Activated CD8-positive, alpha-beta T cell treated with anti-CD3 and anti-CD28 coated beads, Interleukin-2, amount 10 ng/mL, durations not matched to agents 7 days and 5 days (primary cell): ENCODE results near the gene CMPK1. TPM values are rescaled to one million over a fixed set of nuclear protein-coding genes. Genes with fewer than 3 reads are reported as not detected.
A peak's percentile ranks its signal among the peaks of the same experiment; 100 is the strongest.

Source experiments
- ATAC-seq: fragments of 150-1000 bp; cut with Tn5 transposase; one replicate; pipeline ENCODE4 v1.10.0; 2021; ENCODE audit warnings: moderate library complexity
- CTCF ChIA-PET: fragments of 350-600 bp; sonication (Branson Sonifier 250); formaldehyde crosslinking; loops from one replicate; lab custom pipeline; 2021; ENCODE audit warnings: antibody characterized with exemption; lab: Charles Lee
- POLR2A ChIA-PET: fragments of 350-600 bp; sonication (Branson Sonifier 250); formaldehyde crosslinking; loops from one replicate; lab custom pipeline; 2021; ENCODE audit warnings: antibody characterized with exemption; lab: Charles Lee
- DNase-seq: peaks from one replicate; pipeline ENCODE4 v3.0.0-alpha.2; 2020
- H3K27ac Mint-ChIP-seq: one replicate; pipeline ENCODE4 v1.8.0; 2021; ENCODE audit warnings: mild to moderate bottlenecking, mixed read lengths
- H3K27me3 Mint-ChIP-seq: one replicate; pipeline ENCODE4 v1.8.0; 2021; ENCODE audit warnings: low read depth, mixed read lengths
- H3K36me3 Mint-ChIP-seq: one replicate; pipeline ENCODE4 v1.8.0; 2021; ENCODE audit warnings: low read depth, mixed read lengths
- H3K4me1 Mint-ChIP-seq: one replicate; pipeline ENCODE4 v1.8.0; 2021; ENCODE audit warnings: low read depth, mixed read lengths
- H3K4me3 Mint-ChIP-seq: one replicate; pipeline ENCODE4 v1.8.0; 2021; ENCODE audit warnings: mild to moderate bottlenecking, mixed read lengths
- H3K9me3 Mint-ChIP-seq: one replicate; pipeline ENCODE4 v1.8.0; 2022; ENCODE audit warnings: mixed read lengths; ENCODE audit not compliant: insufficient read depth
- total RNA-seq, 2 experiments: library from RNA; stranded (reverse); gene quantifications; one replicate each; pipeline ENCODE4 v1.2.3, GENCODE V29; 2021

The CMPK1 gene
- total RNA-seq, 2 experiments from 2014 or later, result 95.3 to 98.8 TPM

DNA sequence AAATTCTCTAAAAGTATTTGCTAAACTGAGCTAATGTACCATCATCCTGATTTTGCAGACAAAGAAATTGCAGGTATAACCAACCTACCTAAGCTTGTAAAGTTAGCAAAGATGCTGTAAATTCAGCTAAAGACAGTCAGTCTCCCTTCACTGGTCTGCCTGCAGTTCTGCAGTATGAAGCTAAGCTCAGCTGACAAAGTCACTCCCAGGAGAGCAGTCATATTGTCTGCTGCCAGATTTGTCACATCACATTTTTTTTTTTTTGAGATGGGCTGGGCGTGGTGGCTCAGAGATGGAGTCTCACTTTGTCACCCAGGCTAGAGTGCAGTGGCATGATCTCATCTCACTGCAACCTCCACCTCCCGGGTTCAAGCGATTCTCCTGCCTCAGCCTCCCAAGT is 8.9 kb upstream of the CMPK1 start:
- no peaks in the 10 kb centered on the region for H3K27me3 Mint-ChIP-seq
- POLR2A ChIA-PET, result interaction anchor here (0.7 to 2.6 kb wide), 3 partner anchors 9 to 17 kb away, joined by 4 to 11 read pairs (median 6); partner anchors contain the start of genes CMPK1 and STIL
- H3K27ac Mint-ChIP-seq, result no peak overlapping the region

DNA sequence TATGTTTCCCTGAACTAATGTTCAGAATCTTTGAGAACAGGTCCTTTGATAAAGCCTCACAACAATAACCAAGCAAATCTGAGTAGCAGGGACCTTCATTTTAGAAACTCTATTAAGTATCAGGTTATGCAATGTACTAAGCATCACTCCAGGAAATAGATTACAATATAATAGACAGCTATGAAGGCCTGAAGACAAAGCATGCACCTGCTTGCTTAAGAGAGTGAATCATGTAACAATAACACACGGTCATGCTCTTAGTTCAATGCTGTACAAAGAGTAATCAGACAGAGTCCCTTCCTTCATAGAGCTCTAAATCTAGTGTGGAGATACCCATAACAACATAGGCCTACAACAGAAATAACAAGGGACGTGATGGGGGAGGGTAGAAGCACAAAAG is 8.1 kb upstream of the CMPK1 start:
- no peaks in the 10 kb centered on the region for H3K36me3 Mint-ChIP-seq
- POLR2A ChIA-PET, result interaction anchor here (1.5 to 2.6 kb wide), 2 partner anchors 8 to 12 kb away, joined by 6 to 11 read pairs; partner anchors contain the start of genes CMPK1 and STIL
- no peak for ATAC-seq
- H3K27me3 Mint-ChIP-seq, result no peaks in the 10 kb centered on the region
- H3K4me3 Mint-ChIP-seq, result no peak overlapping the region
- no peaks in the 10 kb centered on the region for H3K9me3 Mint-ChIP-seq
- H3K27ac Mint-ChIP-seq, result no peak overlapping the region
- no peaks in the 10 kb centered on the region for H3K4me1 Mint-ChIP-seq
- no peak for DNase-seq
- CTCF ChIA-PET, result interaction anchor here (1.0 to 2.6 kb wide), 4 partner anchors 8 to 63 kb away, joined by 3 to 12 read pairs (median 3); partner anchors contain the start of genes CMPK1 and STIL

More for the DNA sequence above, 8.9 kb upstream of the CMPK1 start:
- CTCF ChIA-PET, result interaction anchor here (1.0 to 3.5 kb wide), 5 partner anchors 8 to 401 kb away, joined by 3 to 13 read pairs (median 4); partner anchors contain the start of genes CMPK1 and STIL
- Mint-ChIP-seq H3K4me1 (no peaks in the 10 kb centered on the region), H3K4me3 (no peak overlapping the region), H3K36me3 (no peaks in the 10 kb centered on the region), H3K9me3 (no peaks in the 10 kb centered on the region)
- DNase-seq (no peak), ATAC-seq (no peak)

DNA sequence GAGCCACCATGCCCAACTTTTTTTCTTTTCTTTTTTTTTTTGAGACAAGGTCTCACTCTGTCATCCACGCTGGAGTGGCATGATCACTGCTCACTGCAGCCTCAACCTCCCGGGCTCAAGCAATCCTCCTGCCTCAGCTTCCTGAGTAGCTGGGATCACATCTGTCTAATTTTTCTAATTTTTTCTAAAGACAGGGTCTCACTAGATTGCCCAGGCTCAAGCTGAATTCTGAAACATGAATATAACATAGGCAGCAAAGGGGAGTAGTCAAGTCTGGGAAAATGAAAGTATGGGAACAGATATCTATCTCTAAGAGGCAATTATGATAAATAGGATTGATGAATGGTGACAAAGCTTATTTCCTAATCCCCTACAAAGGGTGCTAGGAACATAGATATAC is 7.3 kb upstream of the CMPK1 start:
- H3K36me3 Mint-ChIP-seq, result no peaks in the 10 kb centered on the region
- H3K27ac Mint-ChIP-seq, result no peak overlapping the region
- ChIA-PET POLR2A (no interaction called here), CTCF (interaction anchor here (1.6 kb wide), 1 partner anchor 64 kb away, joined by 3 read pairs; no protein-coding TSS in a partner anchor)
- no peaks in the 10 kb centered on the region for H3K9me3 Mint-ChIP-seq
- no peak for DNase-seq
- H3K27me3 Mint-ChIP-seq, result no peaks in the 10 kb centered on the region
- no peaks in the 10 kb centered on the region for H3K4me1 Mint-ChIP-seq
- H3K4me3 Mint-ChIP-seq, result no peak overlapping the region
- ATAC-seq, result no peak

DNA sequence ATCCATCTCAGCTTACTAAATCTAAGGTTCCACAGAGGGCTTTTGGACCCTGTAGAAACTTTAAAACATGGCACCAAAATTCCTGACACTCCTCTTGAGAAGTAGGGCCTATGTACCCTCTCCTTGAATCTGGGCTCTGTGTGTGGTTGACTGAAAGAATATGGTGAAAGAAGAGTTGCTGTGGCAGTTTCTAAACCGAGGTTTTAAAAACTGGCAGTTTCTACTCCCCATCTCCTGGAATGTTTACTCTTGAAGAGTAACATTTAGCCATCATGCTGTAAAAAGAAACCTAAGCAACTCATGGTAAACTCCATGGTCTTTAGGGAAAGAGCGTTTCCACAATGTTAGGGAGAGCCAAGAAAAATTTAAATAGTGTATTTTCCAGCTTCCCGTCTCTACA is 4.6 kb upstream of the CMPK1 start:
- H3K4me1 Mint-ChIP-seq, result no peaks in the 10 kb centered on the region
- ATAC-seq, result no peak
- no peaks in the 10 kb centered on the region for H3K27me3 Mint-ChIP-seq
- no peak overlapping the region for H3K4me3 Mint-ChIP-seq
- no peaks in the 10 kb centered on the region for H3K36me3 Mint-ChIP-seq
- no peaks in the 10 kb centered on the region for H3K9me3 Mint-ChIP-seq
- CTCF ChIA-PET, result no interaction called here
- H3K27ac Mint-ChIP-seq, result no peak overlapping the region
- POLR2A ChIA-PET, result interaction anchor here (1.0 kb wide), 1 partner anchor 15 kb away, joined by 3 read pairs; the partner anchor contains the start of gene STIL
- DNase-seq, result no peak

DNA sequence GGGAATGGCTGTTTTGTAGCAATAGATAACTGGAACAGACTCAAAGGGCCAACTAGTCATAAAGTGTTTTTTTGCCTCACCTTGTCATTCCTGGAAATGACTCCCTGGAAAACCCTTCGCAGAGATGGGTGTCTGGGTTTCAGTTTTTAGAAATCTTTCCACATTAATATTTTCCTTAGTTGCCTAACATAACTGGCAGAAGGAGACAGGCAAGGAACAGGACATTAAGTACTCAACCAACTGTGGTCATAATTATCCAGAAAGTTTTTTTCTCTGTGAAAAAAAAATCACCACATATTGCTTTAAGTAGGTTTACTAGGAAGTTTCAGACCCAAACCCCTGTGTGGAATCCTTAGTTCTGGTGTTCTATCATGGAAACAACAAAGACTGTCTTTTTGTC is 3.4 kb upstream of the CMPK1 start:
- ChIA-PET POLR2A (interaction anchor here (0.6 kb wide), 1 partner anchor 9 kb away, joined by 3 read pairs; no protein-coding TSS in a partner anchor), CTCF (interaction anchor here (0.7 to 1.0 kb wide), 3 partner anchors 9 to 138 kb away, joined by 3 to 4 read pairs (median 3); no protein-coding TSS in a partner anchor)
- H3K36me3 Mint-ChIP-seq, result peaks cover 2% of the 10 kb centered on the region
- no peaks in the 10 kb centered on the region for H3K9me3 Mint-ChIP-seq
- no peak overlapping the region for H3K4me3 Mint-ChIP-seq
- H3K27me3 Mint-ChIP-seq, result no peaks in the 10 kb centered on the region
- H3K27ac Mint-ChIP-seq, result no peak overlapping the region
- ATAC-seq (no peak), DNase-seq (no peak)
- H3K4me1 Mint-ChIP-seq, result peaks cover 6% of the 10 kb centered on the region

DNA sequence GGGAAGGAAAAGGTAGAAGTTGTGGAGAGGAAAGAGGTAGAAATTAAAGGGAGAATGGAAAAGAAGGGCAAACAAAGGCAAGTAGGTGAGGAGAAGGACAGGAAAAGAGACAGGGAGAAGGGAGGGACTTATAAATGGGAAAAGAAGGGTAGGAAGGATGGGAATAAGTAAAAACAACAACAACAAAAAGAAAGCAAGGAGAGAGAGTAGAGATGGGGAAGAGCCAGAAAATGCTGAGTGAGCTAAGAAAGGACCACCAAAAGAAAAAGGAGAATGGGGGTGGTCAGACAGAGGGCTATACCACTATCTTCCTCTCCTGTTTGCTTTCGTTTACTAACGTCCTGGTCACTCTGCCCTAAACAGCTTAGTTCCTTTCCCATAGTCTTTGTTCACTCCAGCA is 1.7 kb upstream of the CMPK1 start:
- ChIA-PET POLR2A (interaction anchor here (0.6 kb wide), 1 partner anchor 750 kb away, joined by 3 read pairs; no protein-coding TSS in a partner anchor), CTCF (interaction anchor here (0.7 to 0.9 kb wide), 2 partner anchors 14 to 105 kb away, joined by 3 read pairs; no protein-coding TSS in a partner anchor)
- Mint-ChIP-seq H3K27ac (no peak overlapping the region), H3K36me3 (peaks cover 2% of the 10 kb centered on the region), H3K9me3 (no peaks in the 10 kb centered on the region), H3K4me3 (no peak overlapping the region), H3K27me3 (no peaks in the 10 kb centered on the region), H3K4me1 (peaks cover 12% of the 10 kb centered on the region)
- DNase-seq, result no peak
- no peak for ATAC-seq

DNA sequence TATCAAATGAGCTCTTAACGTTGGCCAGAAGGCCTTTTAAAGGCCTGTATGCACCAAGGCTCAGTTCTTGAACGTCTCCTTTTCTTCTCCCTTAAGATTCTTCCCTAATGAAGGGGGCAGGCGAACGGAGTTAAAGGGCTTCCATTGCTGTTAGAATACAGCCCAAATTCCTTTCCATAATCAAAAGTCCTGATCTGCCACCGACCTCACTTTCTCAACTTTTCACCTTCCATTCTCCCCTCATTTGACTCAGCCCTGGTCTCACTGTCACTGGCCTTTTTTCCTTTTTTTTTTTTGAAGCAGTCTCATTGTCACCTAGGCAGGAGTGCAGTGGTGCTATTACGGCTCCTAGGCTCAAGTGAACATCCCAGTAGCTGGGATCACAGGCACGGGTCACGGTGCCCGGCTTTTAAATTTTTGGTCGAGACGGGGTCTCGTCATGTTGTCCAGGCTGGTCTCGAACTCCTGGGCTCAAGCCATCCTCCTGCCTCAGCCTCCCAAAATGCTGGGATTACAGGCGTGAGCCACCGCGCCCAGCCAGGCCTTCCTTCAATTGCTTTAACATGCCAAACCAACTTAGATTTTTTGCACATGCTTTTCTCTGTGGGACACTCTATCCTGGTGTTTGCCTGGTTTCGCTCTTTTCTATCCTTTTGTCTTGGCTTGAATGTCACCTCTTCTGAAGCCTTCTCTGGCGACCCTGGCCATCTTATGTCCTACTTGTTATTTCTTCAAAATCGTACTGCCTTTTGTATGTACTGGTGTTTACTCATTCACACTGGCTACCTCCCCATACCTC is 612 bp upstream of the CMPK1 start:
- CTCF ChIA-PET, result interaction anchor here (0.7 to 3.0 kb wide), 11 partner anchors 8 to 377 kb away, joined by 3 to 13 read pairs (median 4); partner anchors contain the start of genes FOXD2 and STIL
- no peak overlapping the region for H3K4me3 Mint-ChIP-seq
- H3K36me3 Mint-ChIP-seq, result peaks cover 2% of the 10 kb centered on the region
- H3K27me3 Mint-ChIP-seq, result no peaks in the 10 kb centered on the region
- H3K27ac Mint-ChIP-seq, result no peak overlapping the region
- no peaks in the 10 kb centered on the region for H3K9me3 Mint-ChIP-seq
- ATAC-seq (no peak), DNase-seq (no peak)
- POLR2A ChIA-PET, result interaction anchor here (0.8 to 2.9 kb wide), 5 partner anchors 9 to 154 kb away, joined by 3 to 31 read pairs (median 11); partner anchors contain the start of gene STIL
- H3K4me1 Mint-ChIP-seq, result peaks cover 12% of the 10 kb centered on the region

DNA sequence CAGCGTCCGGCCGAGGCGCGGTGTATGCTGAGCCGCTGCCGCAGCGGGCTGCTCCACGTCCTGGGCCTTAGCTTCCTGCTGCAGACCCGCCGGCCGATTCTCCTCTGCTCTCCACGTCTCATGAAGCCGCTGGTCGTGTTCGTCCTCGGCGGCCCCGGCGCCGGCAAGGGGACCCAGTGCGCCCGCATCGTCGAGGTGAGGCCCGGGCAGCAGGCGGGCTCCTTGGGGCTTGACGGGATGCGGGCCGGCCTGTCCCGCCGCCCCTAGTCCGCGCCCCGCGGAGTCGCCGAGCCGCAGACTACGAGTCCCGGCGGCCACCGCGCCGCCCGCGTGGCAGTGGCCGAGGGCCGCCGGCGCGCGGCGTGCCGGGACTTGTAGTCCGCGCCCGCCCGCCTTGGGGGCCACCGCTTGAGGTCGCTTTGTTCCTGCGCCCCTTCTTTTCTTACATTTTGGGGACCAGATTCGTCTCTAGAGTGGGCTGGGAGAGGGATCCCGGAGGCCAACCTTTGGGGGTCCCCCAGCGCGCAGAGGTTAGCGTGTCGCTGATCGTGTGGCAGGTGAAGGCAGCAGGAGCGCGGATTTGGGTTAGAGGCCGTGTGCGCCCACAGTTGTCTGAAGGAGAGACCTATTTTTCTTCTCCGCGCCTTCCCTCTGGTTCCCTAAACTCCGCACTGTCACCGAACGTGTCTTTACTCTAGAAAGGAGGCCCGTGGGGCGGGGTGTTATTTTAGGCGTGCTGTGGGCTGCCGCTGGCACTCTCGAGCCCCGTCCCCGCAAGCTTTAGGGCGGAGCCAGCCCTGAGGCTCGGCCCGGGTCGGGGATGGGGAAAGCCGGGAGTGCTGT is 553 bp downstream of the CMPK1 start:
- Mint-ChIP-seq H3K4me3 (peak overlapping the region; percentile 92), H3K27me3 (no peaks in the 10 kb centered on the region), H3K36me3 (peaks cover 6% of the 10 kb centered on the region), H3K27ac (peak overlapping the region; percentile 91), H3K4me1 (peaks cover 15% of the 10 kb centered on the region), H3K9me3 (no peaks in the 10 kb centered on the region)
- peak; percentile 89 for ATAC-seq
- CTCF ChIA-PET, result interaction anchor here (0.7 to 3.0 kb wide), 11 partner anchors 9 to 376 kb away, joined by 3 to 13 read pairs (median 4); partner anchors contain the start of genes FOXD2 and STIL
- POLR2A ChIA-PET, result interaction anchor here (0.8 to 2.9 kb wide), 5 partner anchors 10 to 155 kb away, joined by 3 to 31 read pairs (median 11); partner anchors contain the start of gene STIL
- peak; percentile 78 for DNase-seq

DNA sequence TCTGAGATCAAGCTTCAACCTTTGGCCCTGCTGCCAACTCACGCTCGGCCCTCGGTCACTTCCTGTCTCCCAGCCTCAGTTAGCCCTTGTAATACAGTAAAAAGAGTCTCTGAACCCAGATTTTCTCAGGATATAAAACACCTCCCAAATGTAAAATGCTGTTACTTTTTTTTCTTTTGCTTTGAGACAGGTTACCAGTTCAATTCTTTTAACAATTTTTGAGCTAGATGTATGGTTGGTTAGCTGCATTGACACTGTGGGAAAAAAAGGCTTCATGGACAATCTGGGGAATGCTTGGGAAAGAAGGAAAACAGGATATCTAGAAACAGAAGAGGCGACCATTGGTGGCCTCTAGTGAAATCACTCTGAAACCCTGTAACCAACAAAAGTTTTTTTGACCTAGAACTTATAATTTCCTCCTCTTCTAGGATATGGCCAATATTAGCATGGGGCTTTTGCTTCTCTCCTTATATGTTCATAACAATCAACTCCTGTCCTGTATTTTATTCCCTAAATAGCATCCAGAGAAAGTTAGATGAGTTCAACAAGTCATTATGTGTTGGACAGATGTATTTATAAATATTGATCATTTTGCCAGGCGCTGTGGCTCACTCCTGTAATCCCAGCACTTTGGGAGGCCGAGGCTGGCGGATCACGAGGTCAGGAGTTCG is 1.3 kb downstream of the CMPK1 start:
- POLR2A ChIA-PET, result interaction anchor here (1.9 to 2.9 kb wide), 2 partner anchors 17 to 20 kb away, joined by 16 to 31 read pairs; partner anchors contain the start of gene STIL
- Mint-ChIP-seq H3K27me3 (no peaks in the 10 kb centered on the region), H3K9me3 (no peaks in the 10 kb centered on the region), H3K36me3 (peaks cover 9% of the 10 kb centered on the region), H3K4me1 (peaks cover 18% of the 10 kb centered on the region), H3K27ac (peak overlapping the region; percentile 91), H3K4me3 (peak overlapping the region; percentile 92)
- CTCF ChIA-PET, result interaction anchor here (0.7 to 3.0 kb wide), 5 partner anchors 12 to 103 kb away, joined by 3 to 13 read pairs (median 8); partner anchors contain the start of gene FOXD2
- no peak for ATAC-seq
- no peak for DNase-seq

DNA sequence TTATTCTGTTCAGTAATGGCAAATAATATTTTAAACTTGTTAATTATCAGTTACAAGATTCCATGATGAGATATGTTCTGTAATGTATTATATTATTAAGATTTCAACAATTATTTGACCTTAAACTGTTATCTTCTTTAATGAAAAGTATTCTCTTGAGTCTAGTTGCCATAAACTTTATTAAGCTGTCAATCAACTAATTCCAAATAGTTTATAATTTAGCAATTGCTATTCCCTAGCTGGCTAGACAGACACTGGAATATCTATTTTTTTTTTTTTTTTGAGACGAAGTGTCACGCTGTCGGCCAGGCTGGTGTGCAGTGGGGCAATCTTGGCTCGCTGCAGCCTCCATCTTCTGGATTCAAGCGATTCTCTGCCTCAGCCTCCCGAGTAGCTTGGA is 3.8 kb downstream of the CMPK1 start:
- ChIA-PET CTCF (interaction anchor here (2.3 kb wide), 1 partner anchor 101 kb away, joined by 7 read pairs; the partner anchor contains the start of gene FOXD2), POLR2A (no interaction called here)
- Mint-ChIP-seq H3K27ac (no peak overlapping the region), H3K4me3 (no peak overlapping the region), H3K4me1 (peaks cover 21% of the 10 kb centered on the region), H3K36me3 (peaks cover 17% of the 10 kb centered on the region), H3K9me3 (no peaks in the 10 kb centered on the region), H3K27me3 (no peaks in the 10 kb centered on the region)
- ATAC-seq (no peak), DNase-seq (no peak)
